Endothelial cell of umbilical vein (primary cell): Measurements from ENCODE around the gene SNAI3.

Experiments used
- POLR2A ChIP-seq: IDR thresholded peaks from 2 replicates; pipeline ENCODE4 v1.6.1; 2012; ENCODE audit warnings: low read depth, mild to moderate bottlenecking, control low read depth, low read length
- TF ChIP-seq, protein P1 (sequence below), 2 donors: IDR thresholded peaks; 1 replicate in 1 of 2; 2 replicates in 1 of 2; pipeline ENCODE4 v1.5.1; 2011; ENCODE audit warnings: low read length in 2 of 2, mild to moderate bottlenecking in 2 of 2, moderate library complexity in 2 of 2, control low read depth in 1 of 2, inconsistent platforms in 1 of 2, low read depth in 1 of 2; ENCODE audit not compliant: insufficient read depth in 1 of 2; ENCODE audit errors: extremely low read depth in 1 of 2

DNA sequence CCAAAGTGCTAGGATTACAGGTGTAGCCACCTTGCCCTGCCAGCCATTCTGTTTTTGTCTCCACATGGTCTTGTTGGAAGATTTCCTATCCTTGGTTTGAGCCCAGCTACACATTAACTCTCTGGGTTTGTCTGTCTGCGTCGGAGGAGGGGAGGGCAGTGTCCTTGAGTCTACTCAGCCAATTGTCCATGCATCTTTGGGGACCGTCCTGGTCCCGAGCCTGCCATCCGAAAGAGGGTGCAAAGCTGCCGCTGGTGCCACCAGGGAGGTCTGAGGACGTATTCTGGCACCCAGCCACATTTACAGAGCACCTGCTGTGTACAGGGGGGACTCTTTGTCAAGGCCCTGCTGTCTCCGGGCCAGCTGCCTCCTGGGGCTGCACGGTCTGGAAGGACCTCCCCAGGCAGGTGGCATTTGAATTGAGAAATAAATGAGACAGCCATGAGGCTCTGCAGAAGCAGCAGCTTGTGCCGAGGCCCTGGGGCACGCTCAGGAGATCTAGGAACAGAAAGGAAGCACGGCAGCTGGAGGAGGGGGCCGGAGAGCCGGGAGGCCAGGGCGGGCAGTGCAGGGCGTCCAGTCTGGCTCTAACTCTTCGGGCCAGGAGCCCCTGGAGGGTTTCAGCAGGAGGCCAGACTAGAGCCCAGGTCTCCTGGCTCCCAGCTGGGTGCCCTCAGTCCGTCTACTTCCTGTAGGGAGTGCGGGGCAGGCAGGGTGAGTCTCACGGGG lies 36.9 kb downstream of the SNAI3 start:
- TF ChIP-seq, protein P1, sequence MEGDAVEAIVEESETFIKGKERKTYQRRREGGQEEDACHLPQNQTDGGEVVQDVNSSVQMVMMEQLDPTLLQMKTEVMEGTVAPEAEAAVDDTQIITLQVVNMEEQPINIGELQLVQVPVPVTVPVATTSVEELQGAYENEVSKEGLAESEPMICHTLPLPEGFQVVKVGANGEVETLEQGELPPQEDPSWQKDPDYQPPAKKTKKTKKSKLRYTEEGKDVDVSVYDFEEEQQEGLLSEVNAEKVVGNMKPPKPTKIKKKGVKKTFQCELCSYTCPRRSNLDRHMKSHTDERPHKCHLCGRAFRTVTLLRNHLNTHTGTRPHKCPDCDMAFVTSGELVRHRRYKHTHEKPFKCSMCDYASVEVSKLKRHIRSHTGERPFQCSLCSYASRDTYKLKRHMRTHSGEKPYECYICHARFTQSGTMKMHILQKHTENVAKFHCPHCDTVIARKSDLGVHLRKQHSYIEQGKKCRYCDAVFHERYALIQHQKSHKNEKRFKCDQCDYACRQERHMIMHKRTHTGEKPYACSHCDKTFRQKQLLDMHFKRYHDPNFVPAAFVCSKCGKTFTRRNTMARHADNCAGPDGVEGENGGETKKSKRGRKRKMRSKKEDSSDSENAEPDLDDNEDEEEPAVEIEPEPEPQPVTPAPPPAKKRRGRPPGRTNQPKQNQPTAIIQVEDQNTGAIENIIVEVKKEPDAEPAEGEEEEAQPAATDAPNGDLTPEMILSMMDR (IDR thresholded peaks at IDR 0.05; ENCODE audit: extremely low read depth in 1 of 2, insufficient read depth in 1 of 2, low read depth in 1 of 2, low read length in 2 of 2), result no peak
- no peak for TF ChIP-seq POLR2A
